ENCODE measurements around the gene TOM1L1. TPM values are rescaled to one million over a fixed set of nuclear protein-coding genes. Genes with fewer than 3 reads are reported as not detected.

The TOM1L1 gene
- total RNA-seq, 1 experiment from 2014 or later = 55.4 TPM

DNA sequence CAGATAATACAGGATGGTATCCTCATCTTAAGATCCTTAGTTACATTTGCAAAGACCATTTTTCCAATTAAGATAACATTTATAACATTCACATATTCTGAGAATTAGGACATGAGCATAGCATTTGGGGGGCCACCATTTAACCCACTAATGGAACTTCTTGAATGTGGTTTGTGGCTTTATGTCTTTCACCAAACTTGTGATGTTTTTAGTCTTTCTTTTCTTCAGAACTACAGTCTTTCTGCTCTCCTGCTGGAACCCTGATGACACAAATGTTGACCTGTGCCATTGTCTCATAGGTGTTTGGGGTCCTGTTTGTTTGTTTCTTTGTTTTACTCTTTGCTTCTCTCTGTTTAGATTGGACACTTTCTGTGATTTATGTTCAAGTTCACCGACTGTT is 44.6 kb downstream of the TOM1L1 start:
- H3K36me3 ChIP-seq (ENCODE audit: insufficient read depth, low read length, poor library complexity, severe bottlenecking) = peaks cover 26% of the 10 kb centered on the region
- BruUV-seq (replicated peaks) = no TSS peak
- ChIA-PET CTCF (no interaction called here), POLR2A (ENCODE audit: low non-redundant PET) (no interaction called here)
- no peak overlapping the region for H3K4me3 ChIP-seq (ENCODE audit: low read depth, low read length, poor library complexity, severe bottlenecking)
- H3K9me3 ChIP-seq (ENCODE audit: low read depth, low read length, poor library complexity, severe bottlenecking) = no peaks in the 10 kb centered on the region
- intact Hi-C loops (cut with micrococcal nuclease; ENCODE audit: unreplicated experiment) = no loop called here
- no peak for DNase-seq (ENCODE audit: low spot score)
- H3K27ac ChIP-seq (ENCODE audit: low read depth, low read length, poor library complexity, severe bottlenecking) = no peak overlapping the region
- no peaks in the 10 kb centered on the region for H3K4me1 ChIP-seq (ENCODE audit: insufficient read depth, low read length, poor library complexity, severe bottlenecking)
- TF ChIP-seq, protein P1, sequence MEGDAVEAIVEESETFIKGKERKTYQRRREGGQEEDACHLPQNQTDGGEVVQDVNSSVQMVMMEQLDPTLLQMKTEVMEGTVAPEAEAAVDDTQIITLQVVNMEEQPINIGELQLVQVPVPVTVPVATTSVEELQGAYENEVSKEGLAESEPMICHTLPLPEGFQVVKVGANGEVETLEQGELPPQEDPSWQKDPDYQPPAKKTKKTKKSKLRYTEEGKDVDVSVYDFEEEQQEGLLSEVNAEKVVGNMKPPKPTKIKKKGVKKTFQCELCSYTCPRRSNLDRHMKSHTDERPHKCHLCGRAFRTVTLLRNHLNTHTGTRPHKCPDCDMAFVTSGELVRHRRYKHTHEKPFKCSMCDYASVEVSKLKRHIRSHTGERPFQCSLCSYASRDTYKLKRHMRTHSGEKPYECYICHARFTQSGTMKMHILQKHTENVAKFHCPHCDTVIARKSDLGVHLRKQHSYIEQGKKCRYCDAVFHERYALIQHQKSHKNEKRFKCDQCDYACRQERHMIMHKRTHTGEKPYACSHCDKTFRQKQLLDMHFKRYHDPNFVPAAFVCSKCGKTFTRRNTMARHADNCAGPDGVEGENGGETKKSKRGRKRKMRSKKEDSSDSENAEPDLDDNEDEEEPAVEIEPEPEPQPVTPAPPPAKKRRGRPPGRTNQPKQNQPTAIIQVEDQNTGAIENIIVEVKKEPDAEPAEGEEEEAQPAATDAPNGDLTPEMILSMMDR (conservative IDR thresholded peaks at IDR 0.05; ENCODE audit: low read depth, low read length) = no peak
- TF ChIP-seq EZH2 (IDR thresholded peaks at IDR 0.05; ENCODE audit: borderline replicate concordance, low read depth, low read length, poor library complexity, severe bottlenecking) = no peak
- no peaks in the 10 kb centered on the region for H3K27me3 ChIP-seq (replicated peaks; ENCODE audit: insufficient read depth, low read depth, low read length, poor library complexity)

DNA sequence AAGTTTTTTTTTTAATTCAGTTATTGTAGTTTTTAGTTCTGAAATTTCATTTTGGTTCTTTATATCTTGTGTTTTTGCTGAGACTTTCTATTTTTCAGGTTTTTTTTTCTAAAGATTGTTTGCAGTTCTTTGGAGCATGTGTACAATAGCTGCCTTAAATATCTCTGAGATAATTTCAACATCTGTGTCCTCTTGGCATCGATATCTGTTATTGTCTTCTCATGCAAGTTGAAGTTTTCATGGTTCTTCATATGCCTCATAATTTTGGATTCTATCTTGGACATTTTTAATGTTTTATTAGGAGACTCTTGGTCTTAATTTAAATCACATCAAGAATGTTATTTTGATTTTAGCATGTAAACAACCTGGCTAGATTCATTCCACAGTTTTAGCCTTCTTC is 45.0 kb downstream of the TOM1L1 start:
- POLR2A ChIA-PET (ENCODE audit: low non-redundant PET) = no interaction called here

DNA sequence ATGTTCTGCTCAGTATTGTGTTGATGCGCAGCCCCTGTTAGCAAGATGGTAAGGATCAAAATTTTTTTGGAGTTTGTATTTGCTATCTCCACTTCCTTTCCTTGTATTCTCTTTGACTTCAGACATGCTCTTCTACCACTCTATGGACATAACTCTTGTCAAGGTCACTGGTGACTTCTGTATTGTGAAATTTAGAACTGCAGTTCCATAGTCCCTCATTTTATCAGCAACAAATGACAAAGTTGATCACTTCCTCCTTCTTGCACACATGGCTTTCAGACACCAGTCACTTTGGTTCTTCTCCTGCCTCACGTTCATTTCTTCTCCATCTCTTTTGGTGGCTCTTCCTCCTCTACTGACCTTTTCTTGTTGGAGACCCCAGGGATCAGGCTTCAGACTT is 46.7 kb downstream of the TOM1L1 start:
- POLR2A ChIA-PET (ENCODE audit: low non-redundant PET) = no interaction called here
- Histone ChIP-seq H3K27me3 (replicated peaks; ENCODE audit: insufficient read depth, low read depth, low read length, poor library complexity) (no peaks in the 10 kb centered on the region), H3K36me3 (ENCODE audit: insufficient read depth, low read length, poor library complexity, severe bottlenecking) (peaks cover 37% of the 10 kb centered on the region), H3K9me3 (ENCODE audit: low read depth, low read length, poor library complexity, severe bottlenecking) (no peaks in the 10 kb centered on the region), H3K4me1 (ENCODE audit: insufficient read depth, low read length, poor library complexity, severe bottlenecking) (no peaks in the 10 kb centered on the region), H3K27ac (ENCODE audit: low read depth, low read length, poor library complexity, severe bottlenecking) (no peak overlapping the region), H3K4me3 (ENCODE audit: low read depth, low read length, poor library complexity, severe bottlenecking) (no peak overlapping the region)
- intact Hi-C loops (cut with micrococcal nuclease; ENCODE audit: unreplicated experiment) = no loop called here
- no peak for TF ChIP-seq EZH2 (IDR thresholded peaks at IDR 0.05; ENCODE audit: borderline replicate concordance, low read depth, low read length, poor library complexity, severe bottlenecking)
- TF ChIP-seq, protein P1 (conservative IDR thresholded peaks at IDR 0.05; ENCODE audit: low read depth, low read length) = no peak
- BruUV-seq (replicated peaks) = no TSS peak
- CTCF ChIA-PET = no interaction called here
- no peak for DNase-seq (ENCODE audit: low spot score)

More for the DNA sequence above, 45.0 kb downstream of the TOM1L1 start:
- Histone ChIP-seq H3K27ac (ENCODE audit: low read depth, low read length, poor library complexity, severe bottlenecking) (no peak overlapping the region), H3K27me3 (replicated peaks; ENCODE audit: insufficient read depth, low read depth, low read length, poor library complexity) (no peaks in the 10 kb centered on the region), H3K9me3 (ENCODE audit: low read depth, low read length, poor library complexity, severe bottlenecking) (no peaks in the 10 kb centered on the region), H3K4me3 (ENCODE audit: low read depth, low read length, poor library complexity, severe bottlenecking) (no peak overlapping the region), H3K4me1 (ENCODE audit: insufficient read depth, low read length, poor library complexity, severe bottlenecking) (no peaks in the 10 kb centered on the region), H3K36me3 (ENCODE audit: insufficient read depth, low read length, poor library complexity, severe bottlenecking) (peaks cover 25% of the 10 kb centered on the region)
- CTCF ChIA-PET = no interaction called here
- TF ChIP-seq, protein P1 (conservative IDR thresholded peaks at IDR 0.05; ENCODE audit: low read depth, low read length) = no peak
- no peak for TF ChIP-seq EZH2 (IDR thresholded peaks at IDR 0.05; ENCODE audit: borderline replicate concordance, low read depth, low read length, poor library complexity, severe bottlenecking)
- no peak for DNase-seq (ENCODE audit: low spot score)
- no TSS peak for BruUV-seq (replicated peaks)
- intact Hi-C loops (cut with micrococcal nuclease; ENCODE audit: unreplicated experiment) = no loop called here

All from A673 (cell line).